Activated naive CD4-positive, alpha-beta T cell treated with anti-CD3 and anti-CD28 coated beads for 36 hours (primary cell): ENCODE data around the gene B3GAT1. TPM values are rescaled to one million over a fixed set of nuclear protein-coding genes. Genes with fewer than 3 reads are reported as not detected.

Source experiments
- total RNA-seq, 2 experiments: library from RNA; stranded (reverse); gene quantifications; one replicate each; pipeline ENCODE4 v1.2.3, GENCODE V29; 2021

The B3GAT1 gene
- total RNA-seq, 2 experiments from 2014 or later: 0.05 TPM; not detected in 1

Other genes starting within 250 kb of the B3GAT1 start
- gene NCAPD3, start 188.3 kb downstream of the B3GAT1 start, total RNA-seq: 100 to 1,000 TPM; 126 TPM
- 10 to 100 TPM; 39.8 to 42.3 TPM for gene VPS26B, start 187.6 kb downstream of the B3GAT1 start, total RNA-seq
- gene THYN1, start 158.9 kb downstream of the B3GAT1 start, total RNA-seq: 10 to 100 TPM; 85.6 to 92.6 TPM
- gene ACAD8, start 158.7 kb downstream of the B3GAT1 start, total RNA-seq: 10 to 100 TPM; 14.8 to 17.6 TPM
- 10 to 100 TPM; 11.8 to 13.2 TPM for gene GLB1L3, start 135.9 kb downstream of the B3GAT1 start, total RNA-seq
- 10 to 100 TPM in 1 of 2 experiments, 1 to 10 TPM in 1; 9.3 to 11.0 TPM for gene GLB1L2, start 80.3 kb downstream of the B3GAT1 start, total RNA-seq